Measurements from ENCODE around the gene MED31.
"Not testable (repeated sequence)": the region's sequence is repeated elsewhere in the genome, so short reads cannot be mapped to it uniquely, and the experiment has no call there.

The MED31 gene

GRCh38 chr17:6655732-6656361, 4.4 kb upstream of the MED31 start:
- not testable (repeated sequence) for DNase-seq (ENCODE audit: low read depth)

- no peak for DNase-seq (ENCODE audit: low read depth)
These were observed 3.7 kb upstream of the MED31 start for GRCh38 chr17:6654841-6655731.

GRCh38 chr17:6651919-6652452, 581 bp upstream of the MED31 start:
- peak; percentile 18 for DNase-seq (ENCODE audit: low read depth)

GRCh38 chr17:6648181-6648580, 3.2 kb downstream of the MED31 start:
- peak; percentile 15 for DNase-seq (ENCODE audit: low read depth)

- peak; percentile 42 for DNase-seq (ENCODE audit: low read depth)
These were observed 7.8 kb downstream of the MED31 start for GRCh38 chr17:6643451-6644125.

- peak; percentile 30 for DNase-seq (ENCODE audit: low read depth)
These were observed 8.8 kb downstream of the MED31 start for GRCh38 chr17:6642592-6642991.

GRCh38 chr17:6641247-6641863, 10.1 kb downstream of the MED31 start:
- peak; percentile 36 for DNase-seq (ENCODE audit: low read depth)

- DNase-seq (ENCODE audit: low read depth), result peak; percentile 91
These were observed 10.7 kb downstream of the MED31 start, which contains the start of the genes KIAA0753 and TXNDC17 for GRCh38 chr17:6640536-6641246. Gene KIAA0753 (minus strand): TSS chr17:6640711. CDS start chr17:6635103, 5,608 bp downstream. Gene TXNDC17 (plus strand): TSS chr17:6641060. CDS start chr17:6641083, 23 bp downstream.

- DNase-seq (ENCODE audit: low read depth), result peak; percentile 62
These were observed 11.5 kb downstream of the MED31 start for GRCh38 chr17:6639586-6640535.

GRCh38 chr17:6639014-6639585, 12.3 kb downstream of the MED31 start:
- no peak for DNase-seq (ENCODE audit: low read depth)

GRCh38 chr17:6638046-6638908, 13.1 kb downstream of the MED31 start:
- DNase-seq (ENCODE audit: low read depth), result no peak

GRCh38 chr17:6637458-6637840, 14.0 kb downstream of the MED31 start:
- no peak for DNase-seq (ENCODE audit: low read depth)

- DNase-seq (ENCODE audit: low read depth), result no peak
These were observed 14.6 kb downstream of the MED31 start for GRCh38 chr17:6636616-6637457.

- DNase-seq (ENCODE audit: low read depth), result no peak
These were observed 15.3 kb downstream of the MED31 start for GRCh38 chr17:6636105-6636504.

- DNase-seq (ENCODE audit: low read depth), result no peak
These were observed 18.1 kb downstream of the MED31 start for GRCh38 chr17:6633263-6633662.

- DNase-seq (ENCODE audit: low read depth), result no peak
These were observed 18.9 kb downstream of the MED31 start for GRCh38 chr17:6632530-6632929.

GRCh38 chr17:6630390-6630789, 21.0 kb downstream of the MED31 start:
- DNase-seq (ENCODE audit: low read depth), result no peak

GRCh38 chr17:6627019-6627418, 24.4 kb downstream of the MED31 start:
- peak; percentile 49 for DNase-seq (ENCODE audit: low read depth)

All from iris pigment epithelial cell (primary cell).